T-helper 17 cell (primary cell): ENCODE results near the gene CD101. TPM values are rescaled to one million over a fixed set of nuclear protein-coding genes. Genes with fewer than 3 reads are reported as not detected.

Experiments used
- ATAC-seq: fragments of 150-1000 bp; cut with Tn5 transposase; 2 replicates; pipeline ENCODE4 v1.10.0; 2021; ENCODE audit warnings: mild to moderate bottlenecking, moderate library complexity
- DNase-seq, 3 donors: peaks; one replicate each; pipeline versions ENCODE4 v3.0.0 to v3.0.0-alpha.2; 2020 to 2021
- H3K9me3 ChIP-seq: one replicate; pipeline ENCODE4 v1.7.0; 2013; ENCODE audit warnings: low read length, mild to moderate bottlenecking; ENCODE audit not compliant: control insufficient read depth, poor library complexity, severe bottlenecking
- H3K27ac Mint-ChIP-seq: one replicate; pipeline ENCODE4 v1.8.0; 2022; ENCODE audit warnings: mild to moderate bottlenecking, moderate library complexity, mixed read lengths
- H3K27me3 Mint-ChIP-seq: one replicate; pipeline ENCODE4 v1.8.0; 2022; ENCODE audit warnings: mixed read lengths
- H3K36me3 Mint-ChIP-seq: one replicate; pipeline ENCODE4 v1.8.0; 2022; ENCODE audit warnings: low read depth, mixed read lengths
- H3K4me1 Mint-ChIP-seq: one replicate; pipeline ENCODE4 v1.8.0; 2022; ENCODE audit warnings: mild to moderate bottlenecking, mixed read lengths
- H3K4me3 Mint-ChIP-seq: one replicate; pipeline ENCODE4 v1.8.0; 2022; ENCODE audit warnings: mild to moderate bottlenecking, moderate library complexity, mixed read lengths
- total RNA-seq, 4 donors: library from RNA in 2 of 4; stranded (reverse) in 2 of 4; gene quantifications; one replicate each; pipeline ENCODE4 v1.2.3 and lab custom pipeline; 2022 to 2026

The CD101 gene, protein sequence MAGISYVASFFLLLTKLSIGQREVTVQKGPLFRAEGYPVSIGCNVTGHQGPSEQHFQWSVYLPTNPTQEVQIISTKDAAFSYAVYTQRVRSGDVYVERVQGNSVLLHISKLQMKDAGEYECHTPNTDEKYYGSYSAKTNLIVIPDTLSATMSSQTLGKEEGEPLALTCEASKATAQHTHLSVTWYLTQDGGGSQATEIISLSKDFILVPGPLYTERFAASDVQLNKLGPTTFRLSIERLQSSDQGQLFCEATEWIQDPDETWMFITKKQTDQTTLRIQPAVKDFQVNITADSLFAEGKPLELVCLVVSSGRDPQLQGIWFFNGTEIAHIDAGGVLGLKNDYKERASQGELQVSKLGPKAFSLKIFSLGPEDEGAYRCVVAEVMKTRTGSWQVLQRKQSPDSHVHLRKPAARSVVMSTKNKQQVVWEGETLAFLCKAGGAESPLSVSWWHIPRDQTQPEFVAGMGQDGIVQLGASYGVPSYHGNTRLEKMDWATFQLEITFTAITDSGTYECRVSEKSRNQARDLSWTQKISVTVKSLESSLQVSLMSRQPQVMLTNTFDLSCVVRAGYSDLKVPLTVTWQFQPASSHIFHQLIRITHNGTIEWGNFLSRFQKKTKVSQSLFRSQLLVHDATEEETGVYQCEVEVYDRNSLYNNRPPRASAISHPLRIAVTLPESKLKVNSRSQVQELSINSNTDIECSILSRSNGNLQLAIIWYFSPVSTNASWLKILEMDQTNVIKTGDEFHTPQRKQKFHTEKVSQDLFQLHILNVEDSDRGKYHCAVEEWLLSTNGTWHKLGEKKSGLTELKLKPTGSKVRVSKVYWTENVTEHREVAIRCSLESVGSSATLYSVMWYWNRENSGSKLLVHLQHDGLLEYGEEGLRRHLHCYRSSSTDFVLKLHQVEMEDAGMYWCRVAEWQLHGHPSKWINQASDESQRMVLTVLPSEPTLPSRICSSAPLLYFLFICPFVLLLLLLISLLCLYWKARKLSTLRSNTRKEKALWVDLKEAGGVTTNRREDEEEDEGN
- 1 to 10 TPM; 1.9 to 5.7 TPM for total RNA-seq
- total RNA-seq (lab: John Stamatoyannopoulos, UW), result 3.3 to 39.5 reads per million in 2 donors

DNA sequence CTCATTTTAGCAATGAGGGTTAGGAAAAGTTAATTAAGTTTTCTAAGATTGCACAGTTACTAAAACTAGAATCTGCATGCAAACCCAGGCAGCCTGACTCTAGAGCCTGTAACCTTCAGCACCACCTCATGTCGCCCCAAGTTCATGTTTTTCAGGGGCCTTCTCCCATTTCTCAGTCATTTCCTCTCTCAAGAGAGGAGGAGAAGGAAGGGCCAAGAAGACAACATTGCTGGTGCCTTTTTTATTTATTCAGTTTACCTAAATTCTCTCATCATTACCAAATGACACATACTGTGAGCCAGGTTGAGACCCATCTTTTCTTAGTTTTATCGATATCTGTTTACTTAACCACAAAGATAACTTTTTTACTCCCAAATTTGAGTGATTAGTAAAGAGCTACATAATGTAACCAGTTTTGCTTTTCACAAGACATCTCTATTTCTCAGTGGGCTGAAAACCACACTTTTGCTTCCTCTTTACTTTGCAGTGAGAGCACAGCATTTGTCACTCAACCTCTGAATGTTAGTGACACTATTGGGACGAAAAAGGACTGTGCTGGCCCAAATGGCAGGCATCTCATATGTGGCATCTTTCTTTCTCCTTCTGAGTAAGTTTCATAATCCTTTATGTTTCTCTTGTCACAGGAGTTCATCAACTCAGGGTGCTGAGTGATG, at the start of gene CD101:
CD101 (plus strand) TSS at position 507 of the 674 bp plus-strand sequence; CDS start at position 565, 58 bp downstream.
- Mint-ChIP-seq H3K36me3 (peaks cover 6% of the 10 kb centered on the region), H3K4me1 (peaks cover 21% of the 10 kb centered on the region), H3K27ac (peak within 1 kb of the TSS; percentile 67), H3K4me3 (peak within 1 kb of the TSS; percentile 53), H3K27me3 (peaks cover 1% of the 10 kb centered on the region)
- ATAC-seq (peak; percentile 55), DNase-seq (no peak)
- no peaks in the 10 kb centered on the region for H3K9me3 ChIP-seq

DNA sequence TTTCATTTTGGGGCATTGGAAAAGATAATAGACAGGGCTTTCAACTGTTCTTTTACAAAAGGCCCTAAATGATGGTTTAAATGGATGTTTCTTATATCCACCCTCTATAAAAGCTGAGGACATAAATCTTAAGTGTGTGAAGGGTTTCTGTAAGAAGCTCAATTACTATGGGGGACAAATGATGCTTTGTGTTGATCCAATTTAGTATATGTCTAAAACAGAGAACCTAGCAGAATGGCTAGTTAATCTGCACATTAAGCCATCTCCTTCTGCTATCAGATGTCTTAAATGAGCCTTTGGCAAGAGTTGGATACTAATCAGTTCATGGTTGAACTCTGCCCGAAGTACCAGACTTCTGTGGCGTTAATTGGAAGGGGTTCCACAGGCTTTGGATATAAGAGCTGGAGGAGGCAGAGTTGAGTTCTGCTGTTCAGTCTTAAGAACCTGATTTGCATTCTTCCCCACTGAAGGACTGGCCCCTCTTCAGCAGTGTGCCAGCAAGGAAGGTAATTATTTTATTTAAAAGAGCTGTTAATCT, 48.8 kb upstream of the CD101 start:
- DNase-seq, result no peak
- Mint-ChIP-seq H3K4me3 (no peak overlapping the region), H3K4me1 (peaks cover 5% of the 10 kb centered on the region)

DNA sequence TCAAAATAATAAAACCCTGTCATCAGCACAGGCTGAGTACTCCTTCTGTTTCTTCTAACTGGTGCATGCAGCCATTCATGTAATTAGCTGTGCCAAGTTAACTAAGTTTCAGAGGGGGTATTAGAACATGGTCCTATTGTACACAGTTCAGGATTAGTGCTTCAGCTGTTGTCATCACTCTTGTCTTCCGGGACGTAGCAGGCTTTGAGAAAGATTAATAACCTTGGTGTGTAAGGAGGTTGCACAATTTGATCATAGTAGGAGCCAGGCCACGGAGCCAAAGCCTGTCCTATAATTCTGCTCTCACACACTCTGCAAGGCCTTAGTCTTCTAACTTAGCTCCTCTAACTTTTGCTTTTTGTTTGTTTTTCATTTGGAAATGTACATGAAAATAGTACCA, 47.1 kb upstream of the CD101 start:
- H3K9me3 ChIP-seq, result no peaks in the 10 kb centered on the region
- no peaks in the 10 kb centered on the region for H3K27me3 Mint-ChIP-seq
- H3K27ac Mint-ChIP-seq, result no peak overlapping the region
- H3K4me3 Mint-ChIP-seq, result no peak overlapping the region
- peaks cover 2% of the 10 kb centered on the region for H3K36me3 Mint-ChIP-seq
- DNase-seq (no peak), ATAC-seq (no peak)
- peaks cover 5% of the 10 kb centered on the region for H3K4me1 Mint-ChIP-seq

More for the DNA sequence above, 48.8 kb upstream of the CD101 start:
- no peaks in the 10 kb centered on the region for H3K9me3 ChIP-seq
- peaks cover 2% of the 10 kb centered on the region for H3K36me3 Mint-ChIP-seq
- no peaks in the 10 kb centered on the region for H3K27me3 Mint-ChIP-seq
- no peak overlapping the region for H3K27ac Mint-ChIP-seq
- no peak for ATAC-seq

DNA sequence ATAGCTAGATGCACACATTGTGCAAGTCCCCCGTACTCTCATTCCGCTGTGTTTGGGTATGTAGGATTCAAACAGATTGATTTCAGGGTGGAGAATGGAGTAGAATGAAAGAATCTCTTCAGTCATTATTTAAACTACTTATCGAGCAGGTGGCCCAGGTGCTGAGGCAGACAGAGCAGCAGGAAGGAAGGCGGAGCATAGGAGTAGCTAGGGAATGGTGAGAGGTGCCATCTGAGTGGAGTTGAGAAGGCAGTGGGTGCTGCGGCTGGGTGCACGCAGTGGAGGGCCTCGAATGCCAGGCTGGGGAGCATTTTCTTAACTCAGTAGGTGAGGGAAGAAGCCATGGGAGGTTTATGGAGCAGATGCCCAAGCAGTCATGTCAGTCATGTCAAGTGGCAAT, 45.2 kb upstream of the CD101 start:
- ATAC-seq (no peak), DNase-seq (no peak)
- Mint-ChIP-seq H3K4me3 (no peak overlapping the region), H3K4me1 (peaks cover 12% of the 10 kb centered on the region), H3K27ac (no peak overlapping the region), H3K36me3 (no peaks in the 10 kb centered on the region), H3K27me3 (no peaks in the 10 kb centered on the region)
- no peaks in the 10 kb centered on the region for H3K9me3 ChIP-seq

DNA sequence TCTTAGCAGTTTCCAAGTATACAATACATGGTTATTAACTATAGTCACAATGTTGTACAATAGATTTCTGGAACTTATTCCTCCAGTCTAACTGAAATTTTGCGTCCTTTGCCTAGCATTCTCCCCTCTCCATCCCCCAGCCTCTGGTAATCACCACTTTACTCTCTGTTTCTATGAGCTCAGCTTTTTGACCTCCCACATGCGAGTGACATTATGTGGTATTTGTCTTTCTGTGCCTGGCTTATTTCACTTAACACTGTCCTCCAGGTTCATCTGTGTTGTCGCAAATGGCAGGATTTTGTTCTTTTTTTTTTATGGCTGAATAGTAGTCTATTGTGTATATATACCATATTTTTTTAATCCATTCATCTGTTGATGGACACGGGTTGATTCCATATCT, 43.9 kb upstream of the CD101 start:
- no peak overlapping the region for H3K4me3 Mint-ChIP-seq
- H3K36me3 Mint-ChIP-seq, result no peaks in the 10 kb centered on the region
- no peaks in the 10 kb centered on the region for H3K27me3 Mint-ChIP-seq
- no peak for ATAC-seq
- no peak overlapping the region for H3K27ac Mint-ChIP-seq
- no peaks in the 10 kb centered on the region for H3K9me3 ChIP-seq
- no peak for DNase-seq
- peaks cover 9% of the 10 kb centered on the region for H3K4me1 Mint-ChIP-seq

DNA sequence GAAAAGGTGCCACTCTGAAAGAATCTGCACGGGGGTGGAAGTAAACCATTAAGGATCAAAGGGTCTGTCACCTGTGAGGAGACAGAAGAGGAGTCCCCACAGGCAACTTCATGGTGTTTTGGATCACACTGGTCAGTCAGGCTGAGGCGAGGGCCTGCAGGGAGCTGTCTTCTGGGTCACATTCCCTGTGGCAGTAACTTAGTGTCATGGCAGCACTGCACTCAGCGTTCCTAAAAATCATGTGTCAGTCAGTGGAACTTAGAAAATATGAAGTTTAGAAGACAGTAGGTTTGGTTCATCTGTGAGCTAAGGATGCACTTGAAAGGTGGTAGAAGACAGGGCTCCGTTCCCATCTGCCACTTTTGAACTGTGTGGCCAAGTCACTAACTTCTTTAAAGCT, 43.5 kb upstream of the CD101 start:
- Mint-ChIP-seq H3K27me3 (no peaks in the 10 kb centered on the region), H3K36me3 (no peaks in the 10 kb centered on the region), H3K27ac (no peak overlapping the region), H3K4me3 (no peak overlapping the region), H3K4me1 (peaks cover 9% of the 10 kb centered on the region)
- DNase-seq (no peak), ATAC-seq (no peak)
- no peaks in the 10 kb centered on the region for H3K9me3 ChIP-seq

DNA sequence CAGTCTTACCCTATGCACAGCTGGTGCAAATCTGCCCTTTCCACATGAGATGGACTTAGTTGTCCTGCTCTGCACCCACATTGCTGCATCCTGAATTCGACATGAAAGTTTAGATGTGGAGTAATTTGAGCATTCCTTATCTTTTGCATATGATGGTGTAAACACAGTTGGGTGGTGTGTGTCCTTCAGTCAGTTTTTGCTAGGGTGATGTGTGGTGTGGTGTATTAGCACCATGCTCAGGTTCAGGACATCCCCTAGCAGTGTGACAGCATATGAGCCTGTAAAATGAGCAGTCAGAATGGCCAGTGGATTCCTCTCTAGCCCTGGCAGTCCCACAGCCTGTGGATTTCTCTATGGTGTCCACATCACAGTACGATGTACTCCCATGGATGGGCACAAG, 42.6 kb upstream of the CD101 start:
- H3K9me3 ChIP-seq, result no peaks in the 10 kb centered on the region
- no peak overlapping the region for H3K4me3 Mint-ChIP-seq
- no peak overlapping the region for H3K27ac Mint-ChIP-seq
- no peaks in the 10 kb centered on the region for H3K27me3 Mint-ChIP-seq
- no peaks in the 10 kb centered on the region for H3K36me3 Mint-ChIP-seq
- ATAC-seq (no peak), DNase-seq (no peak)
- peaks cover 9% of the 10 kb centered on the region for H3K4me1 Mint-ChIP-seq

DNA sequence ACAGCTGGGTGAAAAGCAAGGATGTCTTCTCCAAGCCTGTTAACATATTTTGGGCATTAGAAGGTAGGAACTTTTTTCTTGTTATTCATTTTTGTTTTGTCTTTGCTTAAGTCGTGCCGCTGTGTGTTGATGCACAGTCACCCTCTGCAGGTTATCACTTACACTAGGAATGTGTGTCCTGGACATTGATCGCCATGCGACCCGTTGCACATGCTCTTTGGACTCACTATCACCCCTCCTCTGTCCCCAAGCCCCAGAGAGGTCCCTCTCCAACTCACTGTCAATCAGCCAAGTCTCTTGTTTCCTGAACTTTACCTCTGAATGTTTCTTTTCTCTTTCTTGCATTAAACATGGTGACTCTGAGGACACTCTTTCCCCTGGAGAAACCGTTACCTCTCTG, 40.0 kb upstream of the CD101 start:
- Mint-ChIP-seq H3K27ac (no peak overlapping the region), H3K36me3 (no peaks in the 10 kb centered on the region), H3K27me3 (no peaks in the 10 kb centered on the region), H3K4me3 (no peak overlapping the region), H3K4me1 (peaks cover 9% of the 10 kb centered on the region)
- no peaks in the 10 kb centered on the region for H3K9me3 ChIP-seq
- ATAC-seq (no peak), DNase-seq (no peak)

DNA sequence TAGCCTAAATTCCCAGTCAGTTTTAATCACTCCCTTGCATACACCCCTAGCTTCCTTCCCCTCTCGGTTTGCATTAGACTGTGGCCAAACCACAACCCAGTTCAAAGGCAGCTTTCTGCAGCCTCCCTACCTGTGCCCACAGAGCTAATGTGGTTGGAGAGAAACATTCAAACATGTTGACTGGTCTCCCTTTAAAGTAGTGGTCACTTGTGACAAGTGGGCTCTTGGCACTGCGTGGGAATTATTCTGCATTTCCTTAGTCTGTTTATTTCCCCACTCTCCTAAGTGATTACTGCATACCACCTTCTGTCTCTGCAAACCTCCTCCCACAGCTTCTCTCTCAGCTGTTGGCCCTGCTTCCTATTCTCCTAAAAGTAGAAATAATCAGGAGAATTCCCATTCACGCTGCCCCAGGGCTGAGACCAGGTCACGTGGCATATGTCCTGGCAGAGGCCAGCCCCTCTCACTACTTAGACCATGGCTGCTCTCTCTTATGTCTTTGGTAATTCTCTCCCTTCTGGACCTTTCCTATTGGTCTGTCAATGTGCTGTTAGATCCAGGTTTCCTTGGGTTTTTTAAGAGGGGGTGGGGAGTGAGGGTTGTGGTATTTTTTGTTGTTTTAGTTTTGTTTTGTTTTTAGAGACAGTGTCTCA, 38.4 kb upstream of the CD101 start:
- DNase-seq (no peak), ATAC-seq (peak; percentile 76)
- H3K27ac Mint-ChIP-seq, result no peak overlapping the region
- H3K4me3 Mint-ChIP-seq, result no peak overlapping the region
- no peaks in the 10 kb centered on the region for H3K27me3 Mint-ChIP-seq
- peaks cover 9% of the 10 kb centered on the region for H3K4me1 Mint-ChIP-seq
- H3K9me3 ChIP-seq, result no peaks in the 10 kb centered on the region
- H3K36me3 Mint-ChIP-seq, result no peaks in the 10 kb centered on the region

DNA sequence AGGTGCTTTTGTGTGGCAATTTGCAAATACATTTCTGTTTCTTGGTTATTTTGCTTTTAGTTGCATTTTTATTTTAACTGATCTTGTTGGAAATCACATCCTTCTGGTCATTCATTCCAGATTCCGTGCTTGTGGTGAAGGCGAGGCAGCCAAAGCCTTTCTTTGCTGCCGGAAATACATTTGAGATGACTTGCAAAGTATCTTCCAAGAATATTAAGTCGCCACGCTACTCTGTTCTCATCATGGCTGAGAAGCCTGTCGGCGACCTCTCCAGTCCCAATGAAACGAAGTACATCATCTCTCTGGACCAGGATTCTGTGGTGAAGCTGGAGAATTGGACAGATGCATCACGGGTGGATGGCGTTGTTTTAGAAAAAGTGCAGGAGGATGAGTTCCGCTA, 34.8 kb upstream of the CD101 start:
- H3K27ac Mint-ChIP-seq, result no peak overlapping the region
- no peak for DNase-seq
- H3K4me1 Mint-ChIP-seq, result no peaks in the 10 kb centered on the region
- no peaks in the 10 kb centered on the region for H3K9me3 ChIP-seq
- H3K27me3 Mint-ChIP-seq, result no peaks in the 10 kb centered on the region
- no peaks in the 10 kb centered on the region for H3K36me3 Mint-ChIP-seq
- no peak overlapping the region for H3K4me3 Mint-ChIP-seq
- ATAC-seq, result no peak

DNA sequence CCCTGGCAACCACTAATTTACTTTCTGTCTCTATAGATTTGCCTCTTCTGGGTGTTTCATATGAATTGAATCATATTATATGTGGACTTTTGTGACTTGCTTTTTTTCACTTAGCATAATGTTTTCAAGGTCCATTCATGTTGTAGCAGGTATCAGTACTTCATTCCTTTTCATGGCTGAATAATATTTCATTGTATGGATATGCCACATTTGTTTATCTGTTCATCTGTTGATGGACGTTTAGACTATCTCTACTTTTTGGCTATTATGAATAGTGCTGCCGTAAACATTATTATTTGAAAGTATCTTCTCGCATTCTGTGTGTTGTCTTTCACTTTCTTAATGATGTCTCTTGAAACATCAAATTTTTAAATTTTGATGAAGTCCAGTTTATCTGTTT, 32.8 kb upstream of the CD101 start:
- Mint-ChIP-seq H3K27ac (no peak overlapping the region), H3K27me3 (no peaks in the 10 kb centered on the region), H3K36me3 (no peaks in the 10 kb centered on the region), H3K4me3 (no peak overlapping the region), H3K4me1 (no peaks in the 10 kb centered on the region)
- no peaks in the 10 kb centered on the region for H3K9me3 ChIP-seq
- DNase-seq, result no peak
- no peak for ATAC-seq

DNA sequence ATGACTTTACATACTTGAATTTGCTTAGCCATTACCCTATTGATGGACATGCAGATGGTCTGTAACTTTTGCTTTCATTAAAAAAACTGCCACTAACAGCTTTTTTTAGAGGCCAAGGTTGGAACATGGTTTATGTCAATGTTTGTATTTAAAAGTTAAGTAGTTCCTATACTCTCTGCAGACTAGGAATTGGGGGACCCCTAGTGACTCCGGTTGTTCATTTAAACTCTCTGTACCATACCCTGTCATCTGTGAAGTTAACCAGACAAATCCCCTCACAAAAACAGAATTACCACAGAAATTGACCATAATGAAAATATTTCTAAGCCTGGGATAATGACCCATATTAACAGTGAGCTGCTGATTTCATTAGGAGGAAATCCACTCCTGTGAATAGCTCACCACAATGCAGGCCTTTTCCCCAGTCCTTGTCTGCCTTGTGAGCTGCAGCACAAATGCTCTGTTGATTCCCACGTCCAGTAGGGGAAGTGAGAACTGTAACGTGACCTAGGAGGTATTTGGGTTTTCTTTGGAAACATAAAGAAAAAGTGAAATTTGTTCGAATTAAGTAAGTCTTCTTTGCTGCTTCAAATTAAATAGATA, 30.2 kb upstream of the CD101 start:
- DNase-seq (no peak), ATAC-seq (no peak)
- Mint-ChIP-seq H3K4me1 (no peaks in the 10 kb centered on the region), H3K27ac (no peak overlapping the region), H3K27me3 (peaks cover 5% of the 10 kb centered on the region), H3K36me3 (peaks cover 3% of the 10 kb centered on the region), H3K4me3 (no peak overlapping the region)
- H3K9me3 ChIP-seq, result no peaks in the 10 kb centered on the region
